GM12878 (cell line): ENCODE results near the gene SLC17A7. TPM values are rescaled to one million over a fixed set of nuclear protein-coding genes. Genes with fewer than 3 reads are reported as not detected.

Experiments
- BACH1 ChIP-seq: fragments of 450-650 bp; IDR thresholded peaks from 2 replicates; pipeline ENCODE4 v1.6.1; 2017; ENCODE audit warnings: mild to moderate bottlenecking, borderline replicate concordance
- BCL11A ChIP-seq: IDR thresholded peaks from 2 replicates; pipeline ENCODE4 v1.6.1; 2011; ENCODE audit warnings: low read depth, low read length
- BRCA1 ChIP-seq: IDR thresholded peaks from 2 replicates; pipeline ENCODE4 v1.6.1; 2011; ENCODE audit warnings: low read depth, low read length, improper control_type of control experiment
- EP300 ChIP-seq, 2 experiments: fragments of 150-350 bp in 1 of 2; IDR thresholded peaks; 2 replicates each; pipeline ENCODE4 v1.6.1; 2011 to 2012; ENCODE audit warnings: low read depth in 2 of 2, low read length in 2 of 2, borderline replicate concordance in 1 of 2, improper control_type of control experiment in 1 of 2, inconsistent platforms in 1 of 2; ENCODE audit not compliant: control insufficient read depth in 1 of 2
- HCFC1 ChIP-seq: fragments of 150-350 bp; IDR thresholded peaks from 2 replicates; pipeline ENCODE4 v1.6.1; 2014; ENCODE audit warnings: low read length
- HDGF ChIP-seq: fragments of 450-650 bp; IDR thresholded peaks from 2 replicates; pipeline ENCODE4 v1.6.1; 2016; ENCODE audit warnings: antibody characterized with exemption
- IKZF2 ChIP-seq, 2 experiments: fragments of 450-650 bp; IDR thresholded peaks; 2 replicates each; pipeline ENCODE4 v1.6.1; 2017; ENCODE audit warnings: mild to moderate bottlenecking in 2 of 2, moderate library complexity in 2 of 2
- MEF2B ChIP-seq: fragments of 450-650 bp; IDR thresholded peaks from 2 replicates; pipeline ENCODE4 v1.6.1; 2018; ENCODE audit warnings: mild to moderate bottlenecking, moderate library complexity; ENCODE audit not compliant: partially characterized antibody, poor library complexity, severe bottlenecking
- NFYB ChIP-seq: IDR thresholded peaks from 2 replicates; pipeline ENCODE4 v1.6.1; 2011; ENCODE audit warnings: low read depth, mild to moderate bottlenecking, low read length, improper control_type of control experiment, moderate library complexity; ENCODE audit not compliant: insufficient read depth
- RELA ChIP-seq: fragments of 450-650 bp; IDR thresholded peaks from 2 replicates; pipeline ENCODE4 v1.8.0; 2014; ENCODE audit warnings: borderline replicate concordance; ENCODE audit not compliant: partially characterized antibody
- RUNX3 ChIP-seq: IDR thresholded peaks from 2 replicates; pipeline ENCODE4 v1.6.1; 2012; ENCODE audit warnings: low read length, inconsistent platforms
- SIN3A ChIP-seq: IDR thresholded peaks from 2 replicates; pipeline ENCODE4 v1.6.1; 2012; ENCODE audit warnings: low read depth, low read length, improper control_type of control experiment
- SREBF1 ChIP-seq: IDR thresholded peaks from 2 replicates; pipeline ENCODE4 v1.6.1; 2012; ENCODE audit warnings: mild to moderate bottlenecking, low read length
- STAT1 ChIP-seq: fragments of 450-650 bp; conservative IDR thresholded peaks from 2 replicates; pipeline ENCODE4 v1.6.1; 2014; ENCODE audit warnings: antibody characterized with exemption, mild to moderate bottlenecking
- SUZ12 ChIP-seq: fragments of 200-600 bp; sonication (generic); IDR thresholded peaks from one replicate; pipeline ENCODE4 v1.6.1; 2018; ENCODE audit warnings: antibody characterized with exemption, mild to moderate bottlenecking; ENCODE audit not compliant: unreplicated experiment
- TBL1XR1 ChIP-seq: IDR thresholded peaks from 2 replicates; pipeline ENCODE4 v1.6.1; 2012; ENCODE audit warnings: low read depth, low read length, improper control_type of control experiment
- TCF7 ChIP-seq: IDR thresholded peaks from 2 replicates; pipeline ENCODE4 v1.6.1; 2014; ENCODE audit warnings: antibody characterized with exemption, borderline replicate concordance
- ZNF207 ChIP-seq: fragments of 450-650 bp; IDR thresholded peaks from 2 replicates; pipeline ENCODE4 v1.6.1; 2014; ENCODE audit warnings: antibody characterized with exemption, mild to moderate bottlenecking, borderline replicate concordance
- polyA plus RNA-seq, 11 experiments: library from polyadenylated mRNA; depleted of rRNA in 4 of 11; unstranded in 6 of 11; stranded (reverse) in 5 of 11; fragments of >200 nt; fragmentation: Nextera tagmentation in 4 of 11; fragmentation: Illumina TruSeq in 1 of 11; extraction: Ambion mirVana in 4 of 11; extraction: Trizol in 1 of 11; gene quantifications; 1 replicate in 1 of 11; 2 replicates in 10 of 11; pipeline versions ENCODE4 v1.2.1 to v1.2.3, GENCODE V29; 2011 to 2016; ENCODE audit warnings: inconsistent platforms in 2 of 11, missing spikeins in 2 of 11, low read depth in 1 of 11
- total RNA-seq, 4 experiments: library from RNA; depleted of rRNA in 3 of 4; stranded (reverse); fragments of >200 nt in 3 of 4; fragmentation: Illumina TruSeq in 1 of 4; extraction: Trizol in 1 of 4; gene quantifications; 2 replicates each; pipeline versions ENCODE4 v1.2.1 to v1.2.3, GENCODE V29; 2013 to 2021
- TF ChIP-seq, protein P1 (sequence below): IDR thresholded peaks from 2 replicates; pipeline ENCODE4 v1.6.1; 2011; ENCODE audit warnings: borderline replicate concordance, low read depth, mild to moderate bottlenecking, moderate library complexity, low read length; ENCODE audit not compliant: insufficient read depth, poor library complexity, severe bottlenecking
- TF ChIP-seq, protein P2 (sequence below): IDR thresholded peaks from 2 replicates; pipeline ENCODE4 v1.6.1; 2011; ENCODE audit warnings: mild to moderate bottlenecking, low read depth, low read length, moderate library complexity; ENCODE audit not compliant: insufficient replicate concordance
- TF ChIP-seq, protein P3 (sequence below): IDR thresholded peaks from 2 replicates; pipeline ENCODE4 v1.6.1; 2012; ENCODE audit warnings: low read depth, low read length, improper control_type of control experiment

The SLC17A7 gene
- total and polyA plus RNA-seq, 10 of the 15 experiments (the other 5 are each of a cell fraction or from before 2014, with no cell fraction given), result 0.03 to 0.24 (median 0.06) TPM; not detected in 6

DNA sequence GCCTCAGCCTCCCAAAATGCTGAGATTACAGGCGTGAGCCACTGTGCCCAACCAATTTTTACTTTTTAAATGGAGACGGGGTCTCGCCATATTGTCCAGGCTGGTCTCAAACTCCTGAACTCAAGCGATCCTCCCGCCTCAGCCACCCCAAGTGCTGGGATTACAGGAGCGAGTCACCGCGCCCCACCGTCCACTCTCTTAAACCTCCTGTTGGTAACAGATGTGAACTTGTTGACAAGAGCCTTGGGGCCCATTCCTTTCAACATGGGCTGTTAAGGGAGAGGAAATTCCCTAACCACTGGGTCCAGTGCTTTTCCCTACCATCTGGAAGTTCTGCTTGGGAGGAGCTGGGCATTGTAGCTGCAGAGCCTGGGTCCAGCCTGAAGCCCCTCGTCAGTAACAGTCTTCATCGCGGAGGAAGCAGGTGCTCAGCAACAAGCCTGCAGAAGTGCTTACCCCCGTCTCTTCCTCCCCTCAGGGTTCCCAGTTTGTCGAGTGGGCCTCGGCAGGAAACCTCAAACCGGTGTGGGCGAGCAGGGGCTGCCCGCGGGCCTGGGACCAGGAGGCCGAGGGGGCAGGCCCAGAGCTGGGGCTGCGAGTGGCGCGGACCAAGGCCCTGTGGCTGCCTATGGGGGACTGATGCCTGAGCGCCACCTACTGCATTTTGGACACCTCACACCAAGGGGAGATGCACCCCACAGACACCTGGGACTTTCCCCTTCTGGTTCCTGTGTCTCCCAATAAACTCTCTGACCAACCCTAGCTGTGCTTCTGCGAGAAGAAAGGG lies 28.7 kb upstream of the SLC17A7 start (continued):
- TF ChIP-seq, protein P1, sequence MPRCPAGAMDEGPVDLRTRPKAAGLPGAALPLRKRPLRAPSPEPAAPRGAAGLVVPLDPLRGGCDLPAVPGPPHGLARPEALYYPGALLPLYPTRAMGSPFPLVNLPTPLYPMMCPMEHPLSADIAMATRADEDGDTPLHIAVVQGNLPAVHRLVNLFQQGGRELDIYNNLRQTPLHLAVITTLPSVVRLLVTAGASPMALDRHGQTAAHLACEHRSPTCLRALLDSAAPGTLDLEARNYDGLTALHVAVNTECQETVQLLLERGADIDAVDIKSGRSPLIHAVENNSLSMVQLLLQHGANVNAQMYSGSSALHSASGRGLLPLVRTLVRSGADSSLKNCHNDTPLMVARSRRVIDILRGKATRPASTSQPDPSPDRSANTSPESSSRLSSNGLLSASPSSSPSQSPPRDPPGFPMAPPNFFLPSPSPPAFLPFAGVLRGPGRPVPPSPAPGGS, result peak; percentile 82
- TF ChIP-seq ZNF207, result peak; percentile 51; the same call in 1 of the 2 replicates
- TF ChIP-seq TBL1XR1, result peak; percentile 76; the same call in 1 of the 2 replicates
- TF ChIP-seq HDGF, result 0 out of 2 replicates have a peak, but pooled peaks have one; percentile 49
- no peak for TF ChIP-seq SIN3A
- TF ChIP-seq NFYB, result no peak
- no peak; the same call in 1 of the 2 replicates for TF ChIP-seq HCFC1
- no peak for TF ChIP-seq TCF7
- no peak for TF ChIP-seq BRCA1
- TF ChIP-seq, protein P2, sequence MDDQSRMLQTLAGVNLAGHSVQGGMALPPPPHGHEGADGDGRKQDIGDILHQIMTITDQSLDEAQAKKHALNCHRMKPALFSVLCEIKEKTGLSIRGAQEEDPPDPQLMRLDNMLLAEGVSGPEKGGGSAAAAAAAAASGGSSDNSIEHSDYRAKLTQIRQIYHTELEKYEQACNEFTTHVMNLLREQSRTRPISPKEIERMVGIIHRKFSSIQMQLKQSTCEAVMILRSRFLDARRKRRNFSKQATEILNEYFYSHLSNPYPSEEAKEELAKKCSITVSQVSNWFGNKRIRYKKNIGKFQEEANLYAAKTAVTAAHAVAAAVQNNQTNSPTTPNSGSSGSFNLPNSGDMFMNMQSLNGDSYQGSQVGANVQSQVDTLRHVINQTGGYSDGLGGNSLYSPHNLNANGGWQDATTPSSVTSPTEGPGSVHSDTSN, result peak; percentile 4
- peak; percentile 53 to 65; a peak in 3 of 4 replicates for TF ChIP-seq EP300 (IDR thresholded peaks at IDR 0.05; ENCODE audit: borderline replicate concordance in 1 of 2, control insufficient read depth in 1 of 2, low read depth in 2 of 2, low read length in 2 of 2)
- peak; percentile 86 for TF ChIP-seq RELA
- no peak for TF ChIP-seq SREBF1
- TF ChIP-seq BCL11A, result 0 out of 2 replicates have a peak, but pooled peaks have one; percentile 40
- peak; percentile 81 to 84 for TF ChIP-seq IKZF2 (IDR thresholded peaks at IDR 0.05)
- peak; percentile 95 for TF ChIP-seq RUNX3
- peak; percentile 45 for TF ChIP-seq MEF2B
- no peak for TF ChIP-seq STAT1
- TF ChIP-seq SUZ12, result no peak
- TF ChIP-seq, protein P3, sequence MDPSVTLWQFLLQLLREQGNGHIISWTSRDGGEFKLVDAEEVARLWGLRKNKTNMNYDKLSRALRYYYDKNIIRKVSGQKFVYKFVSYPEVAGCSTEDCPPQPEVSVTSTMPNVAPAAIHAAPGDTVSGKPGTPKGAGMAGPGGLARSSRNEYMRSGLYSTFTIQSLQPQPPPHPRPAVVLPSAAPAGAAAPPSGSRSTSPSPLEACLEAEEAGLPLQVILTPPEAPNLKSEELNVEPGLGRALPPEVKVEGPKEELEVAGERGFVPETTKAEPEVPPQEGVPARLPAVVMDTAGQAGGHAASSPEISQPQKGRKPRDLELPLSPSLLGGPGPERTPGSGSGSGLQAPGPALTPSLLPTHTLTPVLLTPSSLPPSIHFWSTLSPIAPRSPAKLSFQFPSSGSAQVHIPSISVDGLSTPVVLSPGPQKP, result no peak
- peak; percentile 34; the same call in 1 of the 2 replicates for TF ChIP-seq BACH1
